ENCODE data around the gene PPRC1.

The PPRC1 gene

DNA sequence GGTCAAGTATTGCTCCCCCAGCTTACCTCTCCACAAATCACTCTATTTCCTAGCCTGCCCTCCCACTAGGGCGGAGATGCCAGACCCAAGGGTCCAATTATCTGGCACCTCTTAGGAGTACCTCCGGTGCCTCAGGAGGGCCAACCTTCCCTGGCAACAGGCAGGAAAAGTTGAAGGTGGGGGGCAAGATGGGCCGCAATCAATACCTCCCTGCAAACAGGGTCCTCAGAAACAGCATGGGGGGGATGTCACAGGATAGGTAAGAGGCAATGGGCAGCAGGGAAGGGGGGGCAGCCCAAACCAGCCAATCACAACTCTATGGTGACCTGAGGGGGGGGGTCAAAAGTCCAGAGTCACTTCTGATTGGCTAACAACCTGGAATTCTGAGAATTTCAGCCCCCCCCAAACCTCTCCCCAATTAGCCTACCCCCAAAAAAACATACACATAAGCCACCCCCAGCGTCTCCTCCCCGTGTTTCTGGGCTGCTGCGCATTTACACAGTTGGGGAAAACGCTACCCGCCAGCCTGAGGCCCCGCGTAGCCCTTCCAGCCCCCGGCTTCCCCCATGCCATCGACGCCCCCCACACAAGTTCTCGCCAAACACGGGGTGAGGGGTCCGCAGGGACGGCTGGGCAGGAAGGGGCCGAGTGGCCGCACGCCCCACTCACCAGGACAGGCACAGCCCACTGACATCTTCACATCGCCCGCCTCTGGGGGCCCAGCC lies 13.3 kb upstream of the PPRC1 start:
- DNase-seq (ENCODE audit: low read depth) = no peak

DNA sequence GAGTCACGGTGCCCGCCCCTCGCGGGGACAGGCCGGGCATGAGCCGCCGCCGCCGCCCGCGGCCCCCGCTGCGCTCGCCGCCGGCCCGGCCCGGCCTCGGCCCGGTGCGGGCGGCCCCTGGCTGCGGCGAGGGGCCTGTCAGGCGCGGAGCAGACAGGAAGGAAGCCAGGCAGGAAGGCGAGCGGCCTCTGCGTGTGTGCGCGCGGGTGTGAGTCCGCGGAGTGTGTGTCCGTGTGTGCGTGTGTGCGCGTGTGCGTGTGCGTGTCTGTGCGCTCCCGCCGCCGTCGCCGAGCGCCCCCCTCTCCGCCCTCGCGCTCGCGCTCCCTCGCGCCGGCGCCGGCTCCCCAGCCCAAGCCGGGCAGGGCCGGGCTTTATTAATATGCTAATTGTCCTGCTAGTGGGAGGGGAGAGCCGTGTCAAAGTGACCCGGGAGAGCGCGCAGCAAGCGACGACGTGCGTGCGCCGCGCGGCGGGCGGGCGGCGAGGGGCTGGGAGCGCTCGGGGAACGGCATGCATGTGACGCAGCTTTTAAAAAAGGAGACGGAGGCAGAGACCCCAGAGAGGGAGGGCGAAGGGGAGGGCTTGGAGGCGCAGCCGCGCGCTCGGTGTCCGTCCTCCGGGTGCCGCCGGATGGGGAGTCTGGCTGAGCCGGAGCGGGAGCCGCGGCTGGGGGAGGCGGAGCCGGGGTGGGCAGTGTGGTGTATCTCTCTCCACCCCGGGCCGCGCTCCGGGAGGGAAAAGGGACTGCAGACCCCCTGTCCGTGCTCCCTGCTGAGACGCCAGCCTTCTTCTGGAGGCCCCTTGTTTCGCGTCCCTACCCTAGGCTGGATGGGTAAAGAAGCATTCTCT lies 12.5 kb upstream of the PPRC1 start, which contains the start of gene LDB1:
TSS of gene LDB1 (minus strand) at position 227 of the 849 bp plus-strand sequence. CDS start 258 bp downstream, outside the sequence.
- DNase-seq (ENCODE audit: low read depth) = peak; percentile 54

DNA sequence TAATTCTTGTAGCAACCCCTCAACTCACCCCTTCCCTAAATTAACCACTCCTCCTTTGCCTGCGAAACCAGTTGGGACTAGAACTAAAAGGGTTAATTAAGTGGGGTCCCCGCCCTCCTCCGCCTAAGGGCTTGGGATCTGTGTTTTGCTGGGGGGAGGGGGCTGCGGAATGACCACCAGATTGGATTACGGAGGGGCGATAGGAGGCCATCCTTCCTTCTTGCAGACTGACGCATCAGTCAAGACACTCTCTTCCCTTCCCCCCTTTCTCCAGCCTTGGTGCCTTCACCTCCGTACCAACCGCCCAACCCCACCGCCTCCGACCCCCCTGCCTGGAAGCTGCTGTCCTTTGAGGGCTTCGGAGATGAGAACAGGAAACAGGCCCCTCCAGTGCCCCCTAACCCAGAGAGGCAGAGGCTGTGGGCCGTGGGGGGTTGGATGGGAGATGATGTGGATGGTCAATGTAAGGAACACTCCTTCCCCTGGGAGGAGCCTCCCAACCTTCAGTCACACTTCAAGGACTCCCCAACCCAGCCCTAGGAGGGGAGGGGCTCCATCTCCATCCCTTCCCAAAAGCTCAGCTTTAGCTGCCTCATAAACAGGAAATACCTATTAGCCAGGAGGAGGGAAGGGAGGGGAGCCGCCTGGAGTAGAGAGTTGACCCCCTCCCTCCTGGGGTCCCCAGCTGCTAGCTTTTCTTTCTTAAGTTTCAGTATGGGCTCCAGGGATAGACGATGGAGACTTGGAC lies 11.7 kb upstream of the PPRC1 start:
- DNase-seq (ENCODE audit: low read depth) = no peak

DNA sequence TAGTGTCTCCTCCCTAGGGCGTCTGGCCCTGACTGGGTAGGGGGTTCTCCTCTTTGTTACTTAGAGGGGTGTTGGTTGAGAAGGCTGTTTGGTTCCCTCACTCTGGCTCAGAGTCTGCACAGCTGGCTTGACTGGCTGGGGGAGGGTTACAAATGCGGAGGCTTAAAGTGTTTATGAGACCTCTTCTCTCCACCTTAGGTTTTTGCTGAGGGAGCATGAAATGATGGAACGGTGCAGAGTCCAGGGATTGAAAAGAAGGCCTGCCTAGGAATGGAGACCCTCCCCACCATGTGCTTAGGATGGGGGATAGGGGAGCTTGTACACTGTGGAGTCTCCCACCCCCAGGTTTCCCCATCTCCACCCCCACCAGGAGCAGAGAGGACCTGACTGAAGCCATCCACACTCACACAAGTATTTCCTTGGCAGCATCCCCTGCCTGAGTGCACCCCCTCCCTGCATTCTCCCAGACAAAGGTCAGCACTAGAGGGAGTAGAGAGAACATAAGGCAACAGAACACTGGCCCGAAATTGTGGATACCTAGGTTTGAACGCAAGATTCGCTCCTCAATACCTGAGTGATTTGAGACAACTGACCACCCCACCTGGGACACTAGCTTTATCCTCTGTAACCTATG lies 11.0 kb upstream of the PPRC1 start:
- no peak for DNase-seq (ENCODE audit: low read depth)

DNA sequence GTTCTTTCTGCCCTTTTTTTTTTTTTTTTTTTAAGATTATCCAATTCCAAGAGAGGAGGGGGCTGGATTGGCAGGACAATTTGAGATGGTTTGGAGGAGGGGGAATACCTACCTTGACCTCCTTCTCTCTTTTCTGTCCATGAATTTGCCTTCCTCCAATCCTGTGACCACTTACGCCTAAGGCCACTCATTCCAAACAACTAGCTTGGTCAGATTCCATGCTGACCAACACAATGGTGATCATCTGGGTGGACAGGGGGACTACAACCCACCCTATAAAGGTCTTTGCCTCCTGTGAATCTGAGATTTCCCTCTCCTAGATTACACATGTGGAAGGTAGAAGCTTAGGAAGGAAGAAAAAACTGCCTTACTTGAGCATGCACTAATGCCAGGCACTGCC lies 10.4 kb upstream of the PPRC1 start:
- no peak for DNase-seq (ENCODE audit: low read depth)

DNA sequence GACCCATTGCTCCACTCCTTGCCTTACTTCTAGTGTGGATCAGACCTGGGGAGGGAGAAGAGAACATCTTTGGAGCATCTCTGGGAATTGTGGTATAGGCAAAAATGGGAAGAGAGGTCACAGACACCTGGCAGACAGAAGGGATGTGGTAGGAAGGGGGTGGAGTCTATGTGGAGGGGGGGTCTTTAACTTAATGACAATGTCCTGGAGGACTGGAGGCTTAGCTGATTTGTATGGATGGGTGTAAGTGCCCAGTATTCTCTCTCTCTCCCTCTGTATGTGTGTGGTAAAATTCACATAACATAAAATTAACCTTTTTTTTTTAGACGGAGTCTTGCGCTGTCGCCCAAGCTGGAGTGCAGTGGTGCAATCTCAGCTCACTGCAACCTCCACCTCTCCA lies 9.6 kb upstream of the PPRC1 start:
- DNase-seq (ENCODE audit: low read depth) = no peak

DNA sequence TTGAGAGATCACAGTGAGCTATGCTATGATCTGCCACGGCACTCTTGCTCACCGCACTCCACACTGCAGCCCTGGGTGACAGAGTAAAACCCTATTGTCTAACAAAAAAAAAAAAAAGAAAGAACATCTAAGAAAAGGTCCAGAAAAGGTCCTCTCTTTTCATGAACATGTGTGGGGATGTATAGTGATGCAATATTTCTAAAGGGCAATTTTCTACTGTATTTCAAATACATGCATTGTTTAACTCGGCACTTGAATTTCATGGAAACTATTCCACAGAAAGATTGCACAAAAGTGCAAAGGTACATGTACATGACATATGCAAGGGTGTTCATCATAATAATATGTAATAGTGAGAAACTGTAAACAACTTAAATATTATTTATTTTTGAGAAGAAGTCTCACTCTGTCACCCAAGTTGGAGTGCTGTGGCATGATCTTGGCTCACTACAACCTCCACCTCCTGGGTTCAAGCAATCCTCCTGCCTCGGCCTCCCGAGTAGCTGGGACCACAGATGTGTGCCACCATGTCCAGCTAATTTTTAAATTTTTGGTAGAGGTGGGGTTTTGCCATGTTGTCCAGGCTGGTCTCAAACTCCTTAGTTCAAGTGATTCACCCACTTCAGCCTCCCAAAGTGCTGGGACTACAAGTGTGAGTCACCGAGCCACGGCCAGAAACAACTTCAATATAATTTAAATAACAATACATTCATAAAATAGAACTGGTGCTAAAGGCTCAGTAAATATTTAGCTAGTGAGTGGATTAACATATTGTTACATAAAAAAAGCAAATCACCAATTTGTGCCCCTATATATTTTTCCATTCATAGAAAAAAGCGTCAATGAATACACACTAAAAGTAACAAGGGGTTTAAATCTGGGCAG lies 1.3 kb upstream of the PPRC1 start:
- no peak for DNase-seq (ENCODE audit: low read depth)

DNA sequence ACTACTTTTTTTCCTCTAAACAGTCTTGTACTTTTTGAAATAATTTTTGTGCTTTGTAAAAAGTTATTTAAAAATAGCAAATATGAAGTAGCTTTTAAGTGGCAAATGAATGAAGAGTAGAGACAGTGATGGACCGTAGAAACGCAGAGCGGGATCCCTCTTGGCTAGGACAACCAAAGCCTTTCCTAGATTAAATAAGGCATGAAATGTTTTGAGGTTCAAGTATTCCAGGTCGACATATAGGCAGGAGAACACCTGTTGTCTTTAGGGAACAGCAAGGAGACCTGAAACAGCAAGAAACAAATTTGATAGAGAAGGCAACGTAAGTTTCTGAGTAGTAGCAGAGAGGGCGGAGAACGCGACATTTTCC lies 662 bp upstream of the PPRC1 start:
- DNase-seq (ENCODE audit: low read depth) = no peak

DNA sequence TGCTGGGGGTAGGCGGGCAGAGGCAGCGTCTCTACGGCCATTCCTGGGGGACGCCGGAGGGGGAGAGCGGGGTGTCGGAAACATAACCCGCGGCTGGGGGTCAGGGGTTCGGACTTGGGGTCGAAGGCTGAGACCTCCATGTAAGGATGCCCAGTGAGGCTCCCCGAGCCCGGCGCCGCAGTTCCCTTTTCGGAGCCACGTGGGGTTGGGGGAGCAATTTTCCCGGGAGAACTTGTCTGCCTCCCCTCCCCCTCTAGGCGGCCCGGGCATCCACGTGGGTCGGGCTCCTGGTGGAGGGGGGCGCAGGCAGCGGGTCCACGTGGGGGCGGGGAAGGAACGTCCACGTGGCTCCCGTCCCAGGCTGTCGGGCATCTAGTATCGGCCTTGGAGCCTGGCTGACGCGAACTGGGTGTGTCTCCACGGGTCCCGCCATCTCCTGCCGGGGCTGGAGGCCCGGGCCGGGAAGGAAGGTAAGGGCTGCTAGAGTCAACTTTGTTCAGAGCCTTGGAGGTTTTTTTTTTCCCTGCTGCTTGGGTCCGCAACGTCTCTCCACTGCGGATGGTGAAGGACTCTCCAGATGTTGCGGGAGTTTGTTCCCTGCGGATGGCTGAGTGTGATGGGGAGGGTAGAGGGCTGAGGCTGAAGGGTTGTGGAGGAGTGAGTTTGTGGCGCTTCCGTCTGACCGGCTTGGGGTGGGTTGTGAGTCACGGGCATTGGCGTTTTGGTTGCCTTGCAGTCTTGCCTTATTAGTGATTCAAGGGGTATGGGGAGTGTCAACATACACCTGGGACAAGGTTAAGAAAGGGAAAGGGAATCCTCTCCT lies 744 bp downstream of the PPRC1 start:
- DNase-seq (ENCODE audit: low read depth) = peak; percentile 50

DNA sequence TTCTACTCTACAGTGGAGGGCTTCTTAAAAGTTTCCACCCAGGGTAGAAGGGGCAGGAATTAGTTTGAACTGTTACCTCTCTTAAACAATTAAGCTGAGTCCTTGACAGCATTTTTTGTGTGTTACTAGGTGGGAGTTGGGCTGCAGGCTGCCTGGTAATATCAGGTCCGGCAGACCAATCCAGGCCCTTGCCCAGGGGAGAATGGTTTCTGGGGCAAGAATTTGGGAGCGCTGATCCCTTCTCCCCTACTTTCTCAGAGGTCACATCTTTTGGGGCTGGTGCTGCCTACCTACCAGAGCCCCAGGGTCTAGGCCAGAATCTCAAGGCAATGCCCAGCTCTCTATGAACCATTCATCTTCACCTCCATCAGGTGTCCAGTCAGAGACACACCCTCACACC lies 1.6 kb downstream of the PPRC1 start:
- no peak for DNase-seq (ENCODE audit: low read depth)

DNA sequence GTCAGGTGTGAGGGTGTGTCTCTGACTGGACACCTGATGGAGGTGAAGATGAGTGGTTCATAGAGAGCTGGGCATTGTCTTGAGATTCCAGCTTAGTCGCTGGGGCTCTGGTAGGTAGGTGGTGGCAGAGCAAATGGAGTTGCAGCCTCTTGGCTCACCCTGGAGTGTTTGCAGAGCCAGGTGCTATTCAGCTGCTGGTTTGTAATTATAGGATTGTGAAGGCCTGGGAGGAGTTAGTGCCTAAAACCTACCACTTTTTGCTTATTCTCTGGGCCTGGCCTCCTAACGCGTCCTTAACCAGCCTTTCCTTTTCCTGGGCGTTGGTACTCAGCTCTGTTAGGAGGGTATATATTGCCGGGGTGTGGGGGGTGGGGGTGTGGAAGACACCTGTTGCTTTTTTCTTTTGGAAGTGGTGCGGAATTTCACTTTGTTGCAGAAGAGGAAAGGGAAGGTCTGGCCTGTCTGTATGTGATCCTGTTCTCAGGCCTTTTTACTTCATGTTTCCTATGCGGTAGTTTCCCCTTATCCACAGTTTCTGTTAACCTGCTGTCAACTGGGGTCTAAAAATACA lies 3.2 kb downstream of the PPRC1 start:
- no peak for DNase-seq (ENCODE audit: low read depth)

DNA sequence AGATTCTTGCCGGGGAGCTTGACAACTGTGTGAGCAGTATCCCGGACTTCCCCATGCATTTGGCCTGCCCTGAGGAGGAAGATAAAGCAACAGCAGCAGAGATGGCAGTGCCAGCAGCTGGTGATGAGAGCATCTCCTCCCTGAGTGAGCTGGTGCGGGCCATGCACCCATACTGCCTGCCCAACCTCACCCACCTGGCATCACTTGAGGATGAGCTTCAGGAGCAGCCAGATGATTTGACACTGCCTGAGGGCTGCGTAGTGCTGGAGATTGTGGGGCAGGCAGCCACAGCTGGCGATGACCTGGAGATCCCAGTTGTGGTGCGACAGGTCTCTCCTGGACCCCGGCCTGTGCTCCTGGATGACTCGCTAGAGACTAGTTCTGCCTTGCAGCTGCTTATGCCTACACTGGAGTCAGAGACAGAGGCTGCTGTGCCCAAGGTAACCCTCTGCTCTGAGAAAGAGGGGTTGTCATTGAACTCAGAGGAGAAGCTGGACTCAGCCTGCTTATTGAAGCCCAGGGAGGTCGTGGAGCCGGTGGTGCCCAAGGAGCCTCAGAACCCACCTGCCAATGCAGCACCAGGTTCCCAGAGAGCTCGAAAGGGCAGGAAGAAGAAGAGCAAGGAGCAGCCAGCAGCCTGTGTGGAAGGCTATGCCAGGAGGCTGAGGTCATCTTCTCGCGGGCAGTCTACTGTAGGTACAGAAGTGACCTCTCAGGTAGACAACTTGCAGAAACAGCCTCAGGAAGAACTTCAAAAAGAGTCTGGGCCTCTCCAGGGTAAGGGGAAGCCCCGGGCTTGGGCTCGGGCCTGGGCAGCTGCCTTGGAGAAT lies 6.7 kb downstream of the PPRC1 start:
- DNase-seq (ENCODE audit: low read depth) = no peak

DNA sequence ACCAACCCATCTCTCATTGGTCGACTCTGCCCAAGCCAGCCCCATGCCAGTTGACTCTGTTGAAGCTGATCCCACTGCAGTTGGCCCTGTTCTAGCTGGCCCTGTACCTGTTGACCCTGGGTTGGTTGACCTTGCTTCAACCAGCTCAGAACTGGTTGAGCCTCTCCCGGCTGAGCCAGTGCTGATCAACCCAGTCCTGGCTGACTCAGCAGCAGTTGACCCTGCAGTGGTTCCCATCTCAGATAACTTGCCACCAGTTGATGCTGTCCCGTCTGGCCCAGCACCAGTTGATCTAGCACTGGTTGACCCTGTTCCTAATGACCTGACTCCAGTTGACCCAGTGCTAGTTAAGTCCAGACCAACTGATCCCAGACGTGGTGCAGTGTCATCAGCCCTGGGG lies 7.4 kb downstream of the PPRC1 start:
- DNase-seq (ENCODE audit: low read depth) = no peak

DNA sequence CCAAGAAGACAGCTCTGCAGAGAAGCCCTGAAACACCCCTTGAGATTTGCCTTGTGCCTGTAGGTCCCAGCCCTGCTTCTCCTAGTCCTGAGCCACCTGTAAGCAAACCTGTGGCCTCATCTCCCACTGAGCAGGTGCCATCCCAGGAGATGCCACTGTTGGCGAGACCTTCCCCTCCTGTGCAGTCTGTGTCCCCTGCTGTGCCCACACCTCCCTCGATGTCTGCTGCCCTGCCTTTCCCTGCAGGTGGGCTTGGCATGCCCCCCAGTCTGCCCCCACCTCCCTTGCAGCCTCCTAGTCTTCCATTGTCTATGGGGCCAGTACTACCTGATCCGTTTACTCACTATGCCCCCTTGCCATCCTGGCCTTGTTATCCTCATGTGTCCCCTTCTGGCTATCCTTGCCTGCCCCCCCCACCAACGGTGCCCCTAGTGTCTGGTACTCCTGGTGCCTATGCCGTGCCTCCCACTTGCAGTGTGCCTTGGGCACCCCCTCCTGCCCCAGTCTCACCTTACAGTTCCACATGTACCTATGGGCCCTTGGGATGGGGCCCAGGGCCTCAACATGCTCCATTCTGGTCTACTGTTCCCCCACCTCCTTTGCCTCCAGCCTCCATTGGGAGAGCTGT lies 8.2 kb downstream of the PPRC1 start:
- DNase-seq (ENCODE audit: low read depth) = no peak

DNA sequence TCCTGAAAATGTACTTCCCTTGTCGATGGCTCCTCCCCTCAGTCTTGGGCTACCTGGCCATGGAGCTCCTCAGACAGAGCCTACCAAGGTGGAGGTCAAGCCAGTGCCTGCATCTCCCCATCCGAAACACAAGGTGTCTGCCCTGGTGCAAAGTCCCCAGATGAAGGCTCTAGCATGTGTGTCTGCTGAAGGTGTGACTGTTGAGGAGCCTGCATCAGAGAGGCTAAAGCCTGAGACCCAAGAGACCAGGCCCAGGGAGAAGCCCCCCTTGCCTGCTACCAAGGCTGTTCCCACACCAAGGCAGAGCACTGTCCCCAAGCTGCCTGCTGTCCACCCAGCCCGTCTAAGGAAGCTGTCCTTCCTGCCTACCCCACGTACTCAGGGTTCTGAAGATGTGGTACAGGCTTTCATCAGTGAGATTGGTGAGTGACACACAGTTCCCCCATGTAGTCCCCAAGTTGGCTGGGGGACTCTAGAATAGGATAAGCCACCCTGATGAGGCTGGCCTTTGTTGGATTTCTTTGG lies 8.8 kb downstream of the PPRC1 start:
- DNase-seq (ENCODE audit: low read depth) = no peak

DNA sequence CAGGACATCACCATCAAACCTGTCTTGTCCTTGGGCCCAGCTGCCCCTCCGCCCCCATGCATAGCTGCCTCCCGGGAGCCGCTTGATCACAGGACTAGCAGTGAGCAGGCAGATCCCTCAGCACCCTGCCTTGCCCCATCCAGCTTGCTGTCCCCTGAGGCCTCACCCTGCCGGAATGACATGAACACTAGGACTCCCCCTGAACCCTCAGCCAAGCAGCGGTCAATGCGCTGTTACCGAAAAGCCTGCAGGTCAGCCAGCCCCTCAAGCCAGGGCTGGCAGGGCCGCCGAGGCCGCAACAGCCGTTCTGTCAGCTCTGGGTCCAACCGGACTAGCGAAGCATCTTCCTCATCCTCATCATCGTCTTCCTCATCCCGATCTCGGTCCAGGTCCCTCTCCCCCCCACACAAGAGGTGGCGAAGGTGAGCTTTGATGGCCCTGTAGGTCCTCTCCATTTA lies 14.2 kb downstream of the PPRC1 start:
- DNase-seq (ENCODE audit: low read depth) = no peak

DNA sequence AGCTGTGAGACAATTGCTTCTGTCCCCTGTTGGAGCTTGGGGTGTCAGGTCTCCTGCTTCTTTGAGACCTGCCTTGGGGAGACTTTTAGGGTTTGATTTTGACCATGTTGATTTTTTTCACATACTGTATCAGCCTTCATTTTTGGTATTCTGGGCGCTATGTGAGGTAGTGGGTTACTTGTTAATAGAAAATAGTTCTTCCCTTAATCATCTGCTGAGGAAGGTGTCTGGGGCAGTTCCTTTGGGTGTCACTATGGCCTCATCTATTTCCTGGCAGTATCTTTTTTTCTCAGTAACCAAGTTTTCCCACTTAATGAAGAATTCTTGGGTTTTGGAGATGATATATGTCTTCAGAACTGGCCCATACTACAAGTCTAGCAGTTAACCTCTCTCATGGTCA lies 14.7 kb downstream of the PPRC1 start:
- no peak for DNase-seq (ENCODE audit: low read depth)

DNA sequence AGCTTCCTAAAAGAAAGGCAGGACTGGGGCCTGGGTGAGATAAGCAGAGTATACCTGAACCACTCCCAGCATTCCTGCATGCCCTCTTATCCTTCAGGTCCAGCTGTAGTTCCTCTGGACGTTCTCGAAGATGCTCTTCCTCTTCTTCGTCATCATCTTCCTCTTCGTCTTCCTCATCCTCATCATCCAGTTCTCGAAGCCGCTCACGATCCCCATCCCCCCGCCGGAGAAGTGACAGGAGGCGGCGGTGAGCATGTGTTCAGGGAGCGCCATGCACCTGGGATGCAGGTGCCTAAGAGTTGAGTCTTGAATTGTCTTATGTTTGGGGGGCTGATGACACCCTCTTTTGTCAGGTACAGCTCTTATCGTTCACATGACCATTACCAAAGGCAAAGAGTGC lies 15.4 kb downstream of the PPRC1 start:
- no peak for DNase-seq (ENCODE audit: low read depth)
